Temporal lobe (tissue), 1 donor: ENCODE data around the gene S100A13. TPM values are rescaled to one million over a fixed set of nuclear protein-coding genes. Genes with fewer than 3 reads are reported as not detected.

Experiments used
- total RNA-seq: library from RNA; depleted of rRNA; stranded (reverse); fragments of >200 nt; gene quantifications from one replicate; pipeline ENCODE4 v1.2.3, GENCODE V29; 2014

Gene S100A13
- total RNA-seq, 1 donor from 2014 or later: 14.0 TPM

Other genes starting within 250 kb of the S100A13 start
- gene S100A8, start 236.4 kb downstream of the S100A13 start, total RNA-seq: 7.1 TPM
- gene S100A7A, start 211.0 kb downstream of the S100A13 start, total RNA-seq: not detected
- gene S100A7, start 166.9 kb downstream of the S100A13 start, total RNA-seq: not detected
- 8.1 TPM for gene S100A6, start 91.5 kb downstream of the S100A13 start, total RNA-seq
- gene S100A5, start 86.6 kb downstream of the S100A13 start, total RNA-seq: not detected
- gene S100A4, start 81.7 kb downstream of the S100A13 start, total RNA-seq: 0.98 TPM
- gene S100A3, start 78.2 kb downstream of the S100A13 start, total RNA-seq: not detected
- not detected for gene S100A2, start 61.7 kb downstream of the S100A13 start, total RNA-seq
- gene S100A16, start 14.4 kb downstream of the S100A13 start, total RNA-seq: 12.8 TPM
- gene S100A14, start 11.2 kb downstream of the S100A13 start, total RNA-seq: 0.25 TPM
- gene S100A1, start 929 bp upstream of the S100A13 start, total RNA-seq: 2.2 TPM
- 61.2 TPM for gene CHTOP, start 6.6 kb upstream of the S100A13 start, total RNA-seq
- 32.2 TPM for gene SNAPIN, start 31.2 kb upstream of the S100A13 start, total RNA-seq
- 133 TPM for gene ILF2, start 43.5 kb upstream of the S100A13 start, total RNA-seq
- 0.49 TPM for gene NPR1, start 51.2 kb upstream of the S100A13 start, total RNA-seq
- 32.2 TPM for gene INTS3, start 100.5 kb upstream of the S100A13 start, total RNA-seq
- 9.3 TPM for gene SLC27A3, start 147.9 kb upstream of the S100A13 start, total RNA-seq